Trophoblast cell (in vitro differentiated cells and primary cell): ENCODE measurements around the gene TBC1D22A.

Experiments
- DNase-seq, 2 donors: peaks; one replicate each; pipeline ENCODE4 v3.0.0-alpha.2; 2016
- H2AFZ ChIP-seq: 2 replicates; pipeline ENCODE4 v1.6.1; 2013; ENCODE audit warnings: low read length, moderate library complexity, mild to moderate bottlenecking; ENCODE audit not compliant: insufficient read depth, poor library complexity
- H2AK5ac ChIP-seq: 2 replicates; pipeline ENCODE4 v1.6.1; 2013; ENCODE audit warnings: mild to moderate bottlenecking, low read length
- H2BK120ac ChIP-seq: 2 replicates; pipeline ENCODE4 v1.6.1; 2013; ENCODE audit warnings: low read length, mild to moderate bottlenecking, moderate library complexity; ENCODE audit not compliant: insufficient read depth, poor library complexity
- H2BK12ac ChIP-seq: 2 replicates; pipeline ENCODE4 v1.6.1; 2013; ENCODE audit warnings: mild to moderate bottlenecking, low read length, moderate library complexity
- H2BK5ac ChIP-seq: 2 replicates; pipeline ENCODE4 v1.6.1; 2013; ENCODE audit warnings: low read length, low read depth, moderate library complexity, mild to moderate bottlenecking; ENCODE audit not compliant: poor library complexity
- H3K14ac ChIP-seq: 2 replicates; pipeline ENCODE4 v1.6.1; 2013; ENCODE audit warnings: mild to moderate bottlenecking, low read length
- H3K18ac ChIP-seq: 2 replicates; pipeline ENCODE4 v1.6.1; 2013; ENCODE audit warnings: mild to moderate bottlenecking, low read length
- H3K23ac ChIP-seq: 2 replicates; pipeline ENCODE4 v1.6.1; 2013; ENCODE audit warnings: low read length
- H3K27ac ChIP-seq: 2 replicates; pipeline ENCODE4 v1.5.1; 2013; ENCODE audit warnings: low read depth, mild to moderate bottlenecking, inconsistent platforms, low read length, moderate library complexity
- H3K27me3 ChIP-seq: 2 replicates; pipeline ENCODE4 v1.6.1; 2013; ENCODE audit warnings: inconsistent platforms, mild to moderate bottlenecking, low read length, moderate library complexity; ENCODE audit not compliant: insufficient read depth
- H3K36me3 ChIP-seq, 2 experiments: 1 replicate in 1 of 2; 2 replicates in 1 of 2; pipeline ENCODE4 v1.6.1; 2013; ENCODE audit warnings: low read length in 2 of 2, mild to moderate bottlenecking in 2 of 2, moderate library complexity in 1 of 2; ENCODE audit not compliant: insufficient read depth in 2 of 2, control insufficient read depth in 1 of 2
- H3K4ac ChIP-seq: 2 replicates; pipeline ENCODE4 v1.6.1; 2013; ENCODE audit warnings: low read depth, mild to moderate bottlenecking, low read length, moderate library complexity
- H3K4me1 ChIP-seq, 2 experiments: 1 replicate in 1 of 2; 2 replicates in 1 of 2; pipeline ENCODE4 v1.6.1; 2013; ENCODE audit warnings: low read length in 2 of 2, mild to moderate bottlenecking in 2 of 2, moderate library complexity in 1 of 2; ENCODE audit not compliant: insufficient read depth in 2 of 2, control insufficient read depth in 1 of 2
- H3K4me2 ChIP-seq: 2 replicates; pipeline ENCODE4 v1.6.1; 2013; ENCODE audit warnings: inconsistent platforms, mild to moderate bottlenecking, low read length, moderate library complexity
- H3K4me3 ChIP-seq: 2 replicates; pipeline ENCODE4 v1.5.1; 2013; ENCODE audit warnings: mild to moderate bottlenecking, low read depth, low read length, inconsistent platforms
- H3K79me1 ChIP-seq: one replicate; pipeline ENCODE4 v1.6.1; 2013; ENCODE audit warnings: low read length
- H3K79me2 ChIP-seq: 2 replicates; pipeline ENCODE4 v1.6.1; 2013; ENCODE audit warnings: low read length, mild to moderate bottlenecking; ENCODE audit not compliant: control insufficient read depth, insufficient read depth, poor library complexity
- H3K9ac ChIP-seq: 2 replicates; pipeline ENCODE4 v1.6.1; 2013; ENCODE audit warnings: mild to moderate bottlenecking, low read length
- H3K9me3 ChIP-seq: 2 replicates; pipeline ENCODE4 v1.6.1; 2013; ENCODE audit warnings: low read depth, mild to moderate bottlenecking, control low read depth, inconsistent platforms, low read length; ENCODE audit not compliant: insufficient read depth
- H4K12ac ChIP-seq: 2 replicates; pipeline ENCODE4 v1.6.1; 2013; ENCODE audit warnings: low read depth, mild to moderate bottlenecking, low read length, moderate library complexity
- H4K8ac ChIP-seq: 2 replicates; pipeline ENCODE4 v1.6.1; 2013; ENCODE audit warnings: low read depth, mild to moderate bottlenecking, low read length, moderate library complexity
- H4K91ac ChIP-seq: one replicate; pipeline ENCODE4 v1.6.1; 2013; ENCODE audit warnings: low read depth, mild to moderate bottlenecking, low read length, moderate library complexity
- WGBS: extraction: QIAGEN DNeasy Blood & Tissue Kit; methylation state at CpG from one replicate; pipeline ENCODE4 v1.1.7; 2013; ENCODE audit warnings: missing lambda C conversion rate; ENCODE audit not compliant: insufficient read length, insufficient coverage; ENCODE audit errors: extremely low coverage; 5-methylcytosine and 5-hydroxymethylcytosine counted together

Gene TBC1D22A

DNA sequence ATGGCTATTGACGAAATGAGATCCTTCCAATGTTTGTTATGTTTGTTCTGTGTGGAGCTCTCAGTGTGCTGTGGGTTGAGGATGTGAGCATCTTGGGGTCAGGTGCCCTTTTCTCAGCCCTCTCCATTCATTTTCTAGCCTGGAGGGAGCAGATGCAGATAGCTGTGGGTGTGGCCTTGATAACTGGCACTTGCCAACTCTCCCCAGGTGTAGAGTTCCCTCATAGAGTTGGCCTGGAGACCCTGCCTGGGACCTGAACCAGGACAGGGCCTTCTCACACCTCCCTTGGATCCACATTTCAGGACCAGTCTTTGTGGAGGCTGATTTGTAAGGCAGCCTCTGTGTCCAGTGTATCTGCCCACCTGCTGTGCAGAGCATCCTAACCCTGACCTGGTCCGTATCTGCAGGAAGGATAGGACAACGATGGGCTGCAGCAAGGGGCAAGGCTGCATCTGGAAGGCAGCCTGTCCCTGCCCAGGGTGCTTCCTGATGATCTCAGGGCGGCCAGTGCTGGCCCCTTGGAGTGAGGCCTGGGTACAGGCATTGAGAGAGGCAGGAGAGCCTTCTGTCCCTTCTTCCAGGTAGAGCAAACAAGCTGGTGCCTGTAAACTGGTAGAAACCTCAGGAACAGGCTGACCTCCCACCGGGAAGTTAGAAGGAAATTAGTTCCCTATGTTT, 245.9 kb downstream of the TBC1D22A start:
- WGBS, result no CpG with 5 or more reads among the region's 5 CpGs
- Histone ChIP-seq H2AFZ (no peak overlapping the region), H3K79me1 (no peaks in the 10 kb centered on the region), H2BK12ac (no peak overlapping the region), H3K4me1 (no peaks in the 10 kb centered on the region), H3K27me3 (no peaks in the 10 kb centered on the region), H3K79me2 (no peaks in the 10 kb centered on the region), H3K23ac (no peak overlapping the region), H3K4ac (no peak overlapping the region), H2AK5ac (no peak overlapping the region), H2BK120ac (no peak overlapping the region), H3K27ac (no peak overlapping the region), H4K8ac (no peak overlapping the region), H3K14ac (no peak overlapping the region), H3K36me3 (peaks cover 0 to 15% of the 10 kb centered on the region in 2 experiments), H3K9me3 (peaks cover 3% of the 10 kb centered on the region), H2BK5ac (no peak overlapping the region), H3K4me2 (no peak overlapping the region), H3K18ac (no peak overlapping the region), H3K4me3 (no peak overlapping the region), H3K9ac (no peak overlapping the region), H4K91ac (no peak overlapping the region), H4K12ac (no peak overlapping the region)
- no peak for DNase-seq

DNA sequence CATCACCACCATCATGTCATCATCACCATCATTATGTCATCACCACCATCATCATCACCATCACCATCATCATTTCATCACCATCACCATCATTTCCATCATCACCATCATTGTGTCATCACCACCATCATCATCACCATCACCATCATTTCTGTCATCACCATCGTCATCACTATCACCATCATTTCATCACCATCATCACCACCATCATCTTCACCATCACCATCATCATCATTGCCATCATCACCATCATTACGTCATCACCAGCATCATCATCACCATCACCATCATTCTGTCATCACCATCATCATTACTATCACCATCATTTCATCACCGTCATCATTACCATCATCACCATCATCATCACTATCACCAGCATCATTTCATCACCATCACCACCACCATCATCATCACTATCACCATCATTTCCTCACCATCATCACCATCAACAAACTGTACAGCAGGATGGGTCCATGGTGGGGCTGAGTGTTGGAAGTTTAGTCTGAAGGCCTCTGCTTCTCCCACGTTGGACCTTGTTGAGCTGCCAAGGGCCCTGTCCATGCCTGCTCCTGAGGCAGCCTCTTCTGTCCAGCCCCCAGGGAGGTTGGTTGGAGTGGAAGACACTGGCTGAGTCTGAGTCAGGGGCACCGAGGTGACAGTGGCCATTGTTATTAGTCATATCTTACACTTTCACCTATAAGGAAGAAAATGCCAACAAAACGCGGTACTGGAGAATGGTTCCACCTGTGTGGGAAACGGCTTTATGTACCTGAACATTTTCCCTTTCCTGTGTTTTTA, 247.1 kb downstream of the TBC1D22A start:
- H3K18ac ChIP-seq, result no peak overlapping the region
- H3K9me3 ChIP-seq, result no peaks in the 10 kb centered on the region
- H3K36me3 ChIP-seq, result peaks cover 0 to 15% of the 10 kb centered on the region in 2 experiments
- H3K14ac ChIP-seq, result no peak overlapping the region
- no peak overlapping the region for H3K23ac ChIP-seq
- H3K4me2 ChIP-seq, result no peak overlapping the region
- no peaks in the 10 kb centered on the region for H3K79me1 ChIP-seq
- WGBS, result no CpG with 5 or more reads among the region's 8 CpGs
- H4K91ac ChIP-seq, result no peak overlapping the region
- no peaks in the 10 kb centered on the region for H3K27me3 ChIP-seq
- no peak overlapping the region for H4K8ac ChIP-seq
- H2AFZ ChIP-seq, result no peak overlapping the region
- H3K4me1 ChIP-seq, result no peaks in the 10 kb centered on the region
- H2BK12ac ChIP-seq, result no peak overlapping the region
- no peak overlapping the region for H2BK5ac ChIP-seq
- no peak overlapping the region for H3K27ac ChIP-seq
- H3K79me2 ChIP-seq, result no peaks in the 10 kb centered on the region
- H2AK5ac ChIP-seq, result no peak overlapping the region
- no peak overlapping the region for H4K12ac ChIP-seq
- H3K9ac ChIP-seq, result no peak overlapping the region
- H3K4me3 ChIP-seq, result no peak overlapping the region
- H2BK120ac ChIP-seq, result no peak overlapping the region
- peak in 1 of 2 donors; percentile 6 for DNase-seq
- no peak overlapping the region for H3K4ac ChIP-seq

DNA sequence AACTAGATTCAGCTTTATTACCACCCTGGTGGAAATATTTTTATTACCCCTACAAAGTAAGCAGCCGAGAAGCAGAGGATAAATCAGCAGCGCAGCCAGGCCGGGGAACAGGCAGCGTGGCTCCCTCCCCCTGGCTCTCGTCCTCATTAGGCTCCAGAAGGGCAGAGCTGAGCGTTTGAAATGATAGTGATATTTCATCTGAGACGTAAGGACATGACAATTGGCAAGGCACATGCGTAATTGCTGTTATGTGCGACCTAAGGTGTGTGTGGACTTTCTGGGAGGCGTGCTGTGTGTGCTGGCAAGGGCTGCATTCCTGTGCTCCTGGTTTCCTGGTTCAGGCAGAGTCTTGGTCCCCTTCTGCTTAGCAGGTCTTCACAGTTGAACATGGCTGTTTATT, 247.8 kb downstream of the TBC1D22A start:
- no peaks in the 10 kb centered on the region for H3K27me3 ChIP-seq
- no peak overlapping the region for H3K23ac ChIP-seq
- no peak overlapping the region for H2AFZ ChIP-seq
- DNase-seq, result no peak
- no peak overlapping the region for H4K8ac ChIP-seq
- H2BK12ac ChIP-seq, result no peak overlapping the region
- no peak overlapping the region for H3K4ac ChIP-seq
- peaks cover 0 to 15% of the 10 kb centered on the region in 2 experiments for H3K36me3 ChIP-seq
- no peak overlapping the region for H2AK5ac ChIP-seq
- H3K79me1 ChIP-seq, result no peaks in the 10 kb centered on the region
- H4K91ac ChIP-seq, result no peak overlapping the region
- no peak overlapping the region for H3K14ac ChIP-seq
- H3K9me3 ChIP-seq, result no peaks in the 10 kb centered on the region
- H3K4me2 ChIP-seq, result no peak overlapping the region
- no peak overlapping the region for H2BK120ac ChIP-seq
- no CpG with 5 or more reads among the region's 10 CpGs for WGBS
- no peak overlapping the region for H4K12ac ChIP-seq
- no peak overlapping the region for H2BK5ac ChIP-seq
- H3K27ac ChIP-seq, result no peak overlapping the region
- no peaks in the 10 kb centered on the region for H3K79me2 ChIP-seq
- H3K18ac ChIP-seq, result no peak overlapping the region
- no peaks in the 10 kb centered on the region for H3K4me1 ChIP-seq
- H3K4me3 ChIP-seq, result no peak overlapping the region
- no peak overlapping the region for H3K9ac ChIP-seq

DNA sequence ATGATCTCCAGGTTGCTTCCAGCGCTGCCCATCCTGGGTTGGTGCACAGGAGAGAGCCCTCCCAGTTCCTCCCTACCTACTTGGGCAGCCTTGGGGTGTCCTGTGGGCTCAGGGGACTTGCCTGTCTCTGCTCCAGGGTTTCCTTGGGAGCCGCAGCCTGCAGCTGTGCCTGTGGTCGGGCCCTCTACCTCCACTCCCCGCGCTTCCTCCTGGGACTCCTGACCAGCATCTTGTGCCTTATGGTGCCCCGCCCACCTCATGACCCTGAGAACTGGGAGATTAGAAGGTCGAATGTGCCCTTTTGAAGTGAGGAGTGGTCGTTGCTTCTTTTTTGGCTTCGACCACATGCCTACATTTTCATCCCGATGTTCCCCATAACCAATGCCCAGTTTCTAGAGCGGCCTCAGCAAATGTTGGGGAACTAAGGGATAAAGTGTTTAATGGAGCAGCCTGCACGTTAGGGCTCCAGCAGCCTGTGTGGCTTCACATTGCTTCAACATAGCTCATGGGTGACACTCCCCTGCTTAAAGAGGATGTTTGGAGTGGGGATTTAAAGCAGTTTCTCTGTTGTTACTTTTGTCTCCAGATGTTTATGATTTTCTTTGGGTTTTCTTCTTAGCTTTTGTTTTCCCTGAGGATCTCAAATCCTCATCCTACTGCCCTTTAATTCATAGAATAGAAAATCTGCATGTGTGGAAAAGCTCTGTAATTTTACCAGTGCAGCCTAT, 248.8 kb downstream of the TBC1D22A start:
- H2BK12ac ChIP-seq, result no peak overlapping the region
- H3K18ac ChIP-seq, result no peak overlapping the region
- DNase-seq, result no peak
- H3K9me3 ChIP-seq, result no peaks in the 10 kb centered on the region
- no peak overlapping the region for H2AK5ac ChIP-seq
- H3K79me2 ChIP-seq, result no peaks in the 10 kb centered on the region
- no peak overlapping the region for H2AFZ ChIP-seq
- H3K9ac ChIP-seq, result no peak overlapping the region
- no peak overlapping the region for H3K14ac ChIP-seq
- WGBS, result no CpG with 5 or more reads among the region's 12 CpGs
- no peak overlapping the region for H3K4me2 ChIP-seq
- H3K36me3 ChIP-seq, result peaks cover 0 to 15% of the 10 kb centered on the region in 2 experiments
- no peak overlapping the region for H4K12ac ChIP-seq
- no peak overlapping the region for H4K91ac ChIP-seq
- no peaks in the 10 kb centered on the region for H3K79me1 ChIP-seq
- H3K4ac ChIP-seq, result no peak overlapping the region
- no peak overlapping the region for H3K27ac ChIP-seq
- no peak overlapping the region for H3K4me3 ChIP-seq
- H2BK120ac ChIP-seq, result no peak overlapping the region
- H3K23ac ChIP-seq, result no peak overlapping the region
- no peak overlapping the region for H2BK5ac ChIP-seq
- H3K27me3 ChIP-seq, result no peaks in the 10 kb centered on the region
- no peak overlapping the region for H4K8ac ChIP-seq
- no peaks in the 10 kb centered on the region for H3K4me1 ChIP-seq
